SK-N-SH (cell line): ENCODE data around the gene THADA. TPM values are rescaled to one million over a fixed set of nuclear protein-coding genes. Genes with fewer than 3 reads are reported as not detected.

Experiments used
- CTCF ChIA-PET: fragments of 300-600, 350-600 bp; formaldehyde crosslinking; extraction: SDS; loops from one replicate; lab custom pipeline; 2021; lab: Yijun Ruan, JAX
- POLR2A ChIA-PET: fragments of 350-600 bp; sonication (Branson Sonifier 250); formaldehyde crosslinking; extraction: SDS; loops from one replicate; lab custom pipeline; 2020; ENCODE audit warnings: antibody characterized with exemption, inconsistent platforms; lab: Yijun Ruan, JAX
- DNase-seq: peaks from one replicate; pipeline ENCODE4 v3.0.0; 2012
- H2AFZ ChIP-seq: fragments of 200-600 bp; sonication (generic); 2 replicates; pipeline ENCODE4 v1.8.1; 2016; ENCODE audit warnings: antibody characterized with exemption, mild to moderate bottlenecking, low read depth
- H3F3A ChIP-seq: fragments of 200-600 bp; sonication (generic); replicated peaks from 2 replicates; pipeline ENCODE3; 2016; ENCODE audit warnings: antibody characterized with exemption, mild to moderate bottlenecking; ENCODE audit not compliant: insufficient read depth
- H3K27ac ChIP-seq, 2 experiments: fragments of 200-500 bp in 1 of 2; fragments of 200-600 bp in 1 of 2; sonication (Bioruptor generic) in 1 of 2; sonication (generic), shearing (Covaris generic) in 1 of 2; 2 replicates each; pipeline versions ENCODE4 v1.5.1 to v1.6.1; 2014 to 2016; ENCODE audit warnings: low read depth in 2 of 2, inconsistent platforms in 1 of 2, low read length in 1 of 2, mild to moderate bottlenecking in 1 of 2, mixed read lengths in 1 of 2
- H3K27me3 ChIP-seq: fragments of 200-600 bp; sonication (generic), shearing (Covaris generic); 2 replicates; pipeline ENCODE4 v1.6.1; 2016; ENCODE audit warnings: mixed run types; ENCODE audit not compliant: insufficient read depth
- H3K36me3 ChIP-seq, 2 experiments: fragments of 200-500 bp in 1 of 2; fragments of 200-600 bp in 1 of 2; sonication (Bioruptor generic) in 1 of 2; sonication (generic) in 1 of 2; replicated peaks in 1 of 2; 2 replicates each; pipeline versions ENCODE3 to v1.5.1; 2014 to 2016; ENCODE audit warnings: low read length in 1 of 2, mild to moderate bottlenecking in 1 of 2; ENCODE audit not compliant: insufficient read depth in 2 of 2, control insufficient read depth in 1 of 2
- H3K4me1 ChIP-seq, 2 experiments: fragments of 200-500 bp in 1 of 2; fragments of 200-600 bp in 1 of 2; sonication (Bioruptor generic) in 1 of 2; sonication (generic), shearing (Covaris generic) in 1 of 2; 2 replicates each; pipeline versions ENCODE4 v1.5.1 to v1.6.1; 2014 to 2016; ENCODE audit warnings: low read depth in 1 of 2, low read length in 1 of 2, mixed run types in 1 of 2; ENCODE audit not compliant: insufficient read depth in 2 of 2, control insufficient read depth in 1 of 2
- H3K4me2 ChIP-seq: fragments of 200-600 bp; sonication (generic), shearing (Covaris generic); 2 replicates; pipeline ENCODE4 v1.6.1; 2017; ENCODE audit warnings: mixed run types
- H3K4me3 ChIP-seq, 2 experiments: fragments of 200-500 bp in 1 of 2; fragments of 200-600 bp in 1 of 2; sonication (Bioruptor generic) in 1 of 2; sonication (generic), shearing (Covaris generic) in 1 of 2; 2 replicates each; pipeline versions ENCODE4 v1.5.1 to v1.8.1; 2014 to 2016; ENCODE audit warnings: low read depth in 2 of 2, inconsistent platforms in 1 of 2, low read length in 1 of 2, mild to moderate bottlenecking in 1 of 2, mixed read lengths in 1 of 2, moderate library complexity in 1 of 2
- H3K79me2 ChIP-seq: fragments of 200-600 bp; sonication (generic); 2 replicates; pipeline ENCODE4 v1.8.1; 2017; ENCODE audit warnings: mild to moderate bottlenecking; ENCODE audit not compliant: insufficient read depth
- H3K9ac ChIP-seq: fragments of 200-600 bp; sonication (generic); 2 replicates; pipeline ENCODE4 v1.6.1; 2017; ENCODE audit warnings: mixed run types
- H3K9me2 ChIP-seq: fragments of 200-600 bp; sonication (generic); 2 replicates; pipeline ENCODE4 v1.6.1; 2017; ENCODE audit warnings: mixed run types
- H3K9me3 ChIP-seq: fragments of 200-600 bp; sonication (generic); 2 replicates; pipeline ENCODE4 v1.6.1; 2017; ENCODE audit warnings: mixed run types, mild to moderate bottlenecking, moderate library complexity
- H4K20me1 ChIP-seq: fragments of 200-600 bp; sonication (generic); 2 replicates; pipeline ENCODE4 v1.6.1; 2017; ENCODE audit warnings: mild to moderate bottlenecking, mixed run types; ENCODE audit not compliant: insufficient read depth
- FOSL2 ChIP-seq: IDR thresholded peaks from 2 replicates; pipeline ENCODE4 v1.4.0; 2012; ENCODE audit warnings: low read depth, mild to moderate bottlenecking, moderate library complexity, borderline replicate concordance
- FOXJ3 ChIP-seq: sonication (generic); formaldehyde crosslinking; IDR thresholded peaks from 2 replicates; pipeline ENCODE4 v1.5.1; 2020; ENCODE audit warnings: mild to moderate bottlenecking, missing genetic modification reagents
- GABPA ChIP-seq: IDR thresholded peaks from 2 replicates; pipeline ENCODE4 v1.4.0; 2012; ENCODE audit warnings: low read depth, mild to moderate bottlenecking
- NRF1 ChIP-seq: IDR thresholded peaks from 2 replicates; pipeline ENCODE4 v1.6.1; 2012; ENCODE audit warnings: low read depth, mild to moderate bottlenecking, low read length
- SIN3A ChIP-seq: IDR thresholded peaks from 2 replicates; pipeline ENCODE4 v1.6.1; 2012; ENCODE audit warnings: low read depth, mild to moderate bottlenecking, low read length, moderate library complexity, borderline replicate concordance
- SMC3 ChIP-seq: IDR thresholded peaks from 2 replicates; pipeline ENCODE4 v1.6.1; 2012; ENCODE audit warnings: low read depth, low read length, improper control_type of control experiment
- YY1 ChIP-seq: IDR thresholded peaks from 2 replicates; pipeline ENCODE4 v1.4.0; 2012; ENCODE audit warnings: low read depth, mild to moderate bottlenecking
- WGBS: methylation state at CpG from one replicate; pipeline ENCODE4 v1.1.6; 2017; ENCODE audit warnings: low lambda C conversion rate; 5-methylcytosine and 5-hydroxymethylcytosine counted together
- polyA plus RNA-seq, 3 experiments: library from polyadenylated mRNA; depleted of rRNA; stranded (reverse); fragments of >200 nt; gene quantifications; 2 replicates each; pipeline ENCODE4 v1.2.3, GENCODE V29; 2012
- TF ChIP-seq, protein P1 (sequence below): IDR thresholded peaks from 2 replicates; pipeline ENCODE4 v1.4.0; 2012; ENCODE audit warnings: low read depth, borderline replicate concordance
- TF ChIP-seq, protein P2 (sequence below): IDR thresholded peaks from 2 replicates; pipeline ENCODE4; 2012
- TF ChIP-seq, protein P3 (sequence below): fragments of 150-350 bp; IDR thresholded peaks from 2 replicates; pipeline ENCODE4 v1.6.1; 2017; ENCODE audit warnings: antibody characterized with exemption, low read length, low read depth, borderline replicate concordance
- TF ChIP-seq, protein P4 (sequence below): IDR thresholded peaks from 2 replicates; pipeline ENCODE4 v1.6.1; 2012; ENCODE audit warnings: mild to moderate bottlenecking, low read depth, low read length, moderate library complexity

Gene THADA
- polyA plus RNA-seq, 1 of the 3 experiments (the other 2 are of a cell fraction) = 25.6 TPM

DNA sequence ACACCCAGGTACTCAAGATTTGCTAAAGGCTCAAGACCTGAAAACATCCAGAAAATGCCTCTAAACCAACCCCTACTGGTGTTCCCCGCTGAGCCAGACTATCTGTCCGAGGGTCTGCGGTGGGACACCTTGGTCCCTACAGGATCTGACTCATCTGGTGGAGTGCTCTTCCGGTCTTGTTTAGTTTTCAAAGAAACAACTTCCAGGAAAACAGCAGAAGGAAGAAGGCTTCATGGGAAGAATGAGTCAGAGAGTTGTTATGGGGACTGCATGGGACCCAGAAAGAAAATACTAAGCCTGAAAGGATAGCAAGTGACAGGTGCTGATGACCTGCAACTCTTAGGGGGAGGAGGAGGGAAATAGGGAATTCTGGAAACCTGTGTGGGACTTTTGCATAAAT, 410.7 kb downstream of the THADA start:
- DNase-seq = no peak
- Histone ChIP-seq H3K9me2 (no peaks in the 10 kb centered on the region), H3K4me2 (no peak overlapping the region), H4K20me1 (no peaks in the 10 kb centered on the region), H2AFZ (no peak overlapping the region), H3K9me3 (no peaks in the 10 kb centered on the region), H3K36me3 (no peaks in the 10 kb centered on the region), H3K79me2 (no peaks in the 10 kb centered on the region), H3K4me3 (no peak overlapping the region), H3K4me1 (no peaks in the 10 kb centered on the region), H3F3A (no peaks in the 10 kb centered on the region)
- ChIA-PET POLR2A (no interaction called here), CTCF (interaction anchor here (0.6 kb wide), 1 partner anchor 373 kb away, joined by 3 read pairs; no protein-coding TSS in a partner anchor)
- WGBS = 90% methylated on average over 4 of the region's 4 CpGs
- TF ChIP-seq, protein P1, sequence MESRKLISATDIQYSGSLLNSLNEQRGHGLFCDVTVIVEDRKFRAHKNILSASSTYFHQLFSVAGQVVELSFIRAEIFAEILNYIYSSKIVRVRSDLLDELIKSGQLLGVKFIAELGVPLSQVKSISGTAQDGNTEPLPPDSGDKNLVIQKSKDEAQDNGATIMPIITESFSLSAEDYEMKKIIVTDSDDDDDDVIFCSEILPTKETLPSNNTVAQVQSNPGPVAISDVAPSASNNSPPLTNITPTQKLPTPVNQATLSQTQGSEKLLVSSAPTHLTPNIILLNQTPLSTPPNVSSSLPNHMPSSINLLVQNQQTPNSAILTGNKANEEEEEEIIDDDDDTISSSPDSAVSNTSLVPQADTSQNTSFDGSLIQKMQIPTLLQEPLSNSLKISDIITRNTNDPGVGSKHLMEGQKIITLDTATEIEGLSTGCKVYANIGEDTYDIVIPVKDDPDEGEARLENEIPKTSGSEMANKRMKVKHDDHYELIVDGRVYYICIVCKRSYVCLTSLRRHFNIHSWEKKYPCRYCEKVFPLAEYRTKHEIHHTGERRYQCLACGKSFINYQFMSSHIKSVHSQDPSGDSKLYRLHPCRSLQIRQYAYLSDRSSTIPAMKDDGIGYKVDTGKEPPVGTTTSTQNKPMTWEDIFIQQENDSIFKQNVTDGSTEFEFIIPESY = no peak
- TF ChIP-seq, all 33 proteins: peak for 0
- Histone ChIP-seq H3K27me3 (no peaks in the 10 kb centered on the region), H3K27ac (no peak overlapping the region), H3K9ac (no peak overlapping the region)

DNA sequence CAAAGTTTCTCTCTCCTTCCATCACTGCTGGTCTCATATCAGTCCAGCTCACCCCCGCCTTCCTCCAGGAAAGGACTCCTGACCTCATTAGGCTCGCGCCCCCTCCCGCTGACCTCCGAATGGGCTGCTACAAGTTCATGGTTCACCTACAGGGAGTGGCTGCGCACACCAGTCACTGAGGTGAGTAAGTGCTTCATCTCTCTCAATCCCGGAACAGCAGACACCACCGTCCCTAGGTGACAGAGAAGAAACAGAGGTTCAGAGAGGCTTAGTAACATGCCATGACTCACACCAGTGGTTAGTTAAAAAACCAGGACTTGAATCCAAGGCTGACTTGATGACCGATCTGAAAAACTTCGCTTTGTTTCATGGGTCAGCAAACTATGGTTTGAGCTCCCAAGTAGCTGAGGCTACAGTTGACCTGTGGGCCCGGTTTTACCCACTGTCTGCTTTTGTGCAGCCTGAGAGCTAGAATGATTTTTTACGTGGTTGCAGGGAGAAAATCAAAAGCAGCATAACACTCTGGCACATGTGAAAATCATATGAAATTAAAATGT, 411.4 kb downstream of the THADA start:
- no peak for DNase-seq
- TF ChIP-seq, protein P2, sequence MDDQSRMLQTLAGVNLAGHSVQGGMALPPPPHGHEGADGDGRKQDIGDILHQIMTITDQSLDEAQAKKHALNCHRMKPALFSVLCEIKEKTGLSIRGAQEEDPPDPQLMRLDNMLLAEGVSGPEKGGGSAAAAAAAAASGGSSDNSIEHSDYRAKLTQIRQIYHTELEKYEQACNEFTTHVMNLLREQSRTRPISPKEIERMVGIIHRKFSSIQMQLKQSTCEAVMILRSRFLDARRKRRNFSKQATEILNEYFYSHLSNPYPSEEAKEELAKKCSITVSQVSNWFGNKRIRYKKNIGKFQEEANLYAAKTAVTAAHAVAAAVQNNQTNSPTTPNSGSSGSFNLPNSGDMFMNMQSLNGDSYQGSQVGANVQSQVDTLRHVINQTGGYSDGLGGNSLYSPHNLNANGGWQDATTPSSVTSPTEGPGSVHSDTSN = peak; percentile 44
- TF ChIP-seq FOSL2 (peak; percentile 48; the same call in 1 of the 2 replicates), YY1 (no peak)
- no peak overlapping the region for H3K27ac ChIP-seq
- no peaks in the 10 kb centered on the region for H3K4me1 ChIP-seq
- H3K9ac ChIP-seq = no peak overlapping the region
- ChIA-PET POLR2A (no interaction called here), CTCF (interaction anchor here (0.6 to 1.3 kb wide), 2 partner anchors 39 to 372 kb away, joined by 3 read pairs; no protein-coding TSS in a partner anchor)
- 69% methylated on average over 12 of the region's 12 CpGs for WGBS
- no peak overlapping the region for H2AFZ ChIP-seq
- H3K4me3 ChIP-seq = no peak overlapping the region
- H3K36me3 ChIP-seq = no peaks in the 10 kb centered on the region
- H3F3A ChIP-seq = peaks cover under 1% of the 10 kb centered on the region
- no peaks in the 10 kb centered on the region for H3K9me3 ChIP-seq
- no peaks in the 10 kb centered on the region for H3K27me3 ChIP-seq
- no peaks in the 10 kb centered on the region for H3K79me2 ChIP-seq
- H3K9me2 ChIP-seq = no peaks in the 10 kb centered on the region
- no peaks in the 10 kb centered on the region for H4K20me1 ChIP-seq
- no peak overlapping the region for H3K4me2 ChIP-seq

DNA sequence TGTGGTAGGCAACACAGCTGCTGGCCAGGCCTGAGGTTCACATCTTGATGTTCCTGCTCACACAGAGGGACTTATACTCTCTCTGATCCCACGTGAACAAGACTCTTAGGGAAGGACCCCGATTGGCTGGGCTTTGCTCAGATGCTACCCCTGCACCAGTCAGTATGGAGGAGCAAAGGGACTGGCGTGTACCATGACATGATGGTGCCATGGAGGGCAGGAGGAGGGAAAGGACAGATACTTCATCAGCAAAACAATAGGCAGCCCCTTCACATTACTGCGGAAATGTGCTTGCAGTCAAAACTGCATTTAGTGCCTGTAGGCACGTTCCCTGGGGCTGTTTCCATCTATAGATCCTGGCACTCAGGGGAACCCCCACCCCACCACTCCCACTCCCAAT, 412.1 kb downstream of the THADA start:
- Histone ChIP-seq H3F3A (peaks cover 5% of the 10 kb centered on the region), H3K9me3 (no peaks in the 10 kb centered on the region), H3K27ac (no peak overlapping the region), H3K9me2 (no peaks in the 10 kb centered on the region), H4K20me1 (no peaks in the 10 kb centered on the region), H3K4me2 (no peak overlapping the region), H2AFZ (no peak overlapping the region), H3K27me3 (no peaks in the 10 kb centered on the region), H3K9ac (no peak overlapping the region), H3K4me1 (peaks cover 0 to 6% of the 10 kb centered on the region in 2 experiments; a peak in 3 of 4 replicates), H3K36me3 (no peaks in the 10 kb centered on the region), H3K4me3 (no peak overlapping the region), H3K79me2 (no peaks in the 10 kb centered on the region)
- WGBS = 75% methylated on average over 5 of the region's 5 CpGs
- POLR2A ChIA-PET = no interaction called here
- CTCF ChIA-PET = interaction anchor here (1.3 kb wide), 1 partner anchor 39 kb away, joined by 3 read pairs; no protein-coding TSS in a partner anchor
- DNase-seq = no peak
- no peak for TF ChIP-seq GABPA
- no peak for TF ChIP-seq SMC3
- no peak for TF ChIP-seq NRF1
- no peak for TF ChIP-seq SIN3A
- no peak for TF ChIP-seq FOXJ3 (CRISPR knock-in tag)
- TF ChIP-seq, protein P3, sequence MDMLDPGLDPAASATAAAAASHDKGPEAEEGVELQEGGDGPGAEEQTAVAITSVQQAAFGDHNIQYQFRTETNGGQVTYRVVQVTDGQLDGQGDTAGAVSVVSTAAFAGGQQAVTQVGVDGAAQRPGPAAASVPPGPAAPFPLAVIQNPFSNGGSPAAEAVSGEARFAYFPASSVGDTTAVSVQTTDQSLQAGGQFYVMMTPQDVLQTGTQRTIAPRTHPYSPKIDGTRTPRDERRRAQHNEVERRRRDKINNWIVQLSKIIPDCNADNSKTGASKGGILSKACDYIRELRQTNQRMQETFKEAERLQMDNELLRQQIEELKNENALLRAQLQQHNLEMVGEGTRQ = no peak
- TF ChIP-seq, protein P2 = no peak
- TF ChIP-seq, protein P4, sequence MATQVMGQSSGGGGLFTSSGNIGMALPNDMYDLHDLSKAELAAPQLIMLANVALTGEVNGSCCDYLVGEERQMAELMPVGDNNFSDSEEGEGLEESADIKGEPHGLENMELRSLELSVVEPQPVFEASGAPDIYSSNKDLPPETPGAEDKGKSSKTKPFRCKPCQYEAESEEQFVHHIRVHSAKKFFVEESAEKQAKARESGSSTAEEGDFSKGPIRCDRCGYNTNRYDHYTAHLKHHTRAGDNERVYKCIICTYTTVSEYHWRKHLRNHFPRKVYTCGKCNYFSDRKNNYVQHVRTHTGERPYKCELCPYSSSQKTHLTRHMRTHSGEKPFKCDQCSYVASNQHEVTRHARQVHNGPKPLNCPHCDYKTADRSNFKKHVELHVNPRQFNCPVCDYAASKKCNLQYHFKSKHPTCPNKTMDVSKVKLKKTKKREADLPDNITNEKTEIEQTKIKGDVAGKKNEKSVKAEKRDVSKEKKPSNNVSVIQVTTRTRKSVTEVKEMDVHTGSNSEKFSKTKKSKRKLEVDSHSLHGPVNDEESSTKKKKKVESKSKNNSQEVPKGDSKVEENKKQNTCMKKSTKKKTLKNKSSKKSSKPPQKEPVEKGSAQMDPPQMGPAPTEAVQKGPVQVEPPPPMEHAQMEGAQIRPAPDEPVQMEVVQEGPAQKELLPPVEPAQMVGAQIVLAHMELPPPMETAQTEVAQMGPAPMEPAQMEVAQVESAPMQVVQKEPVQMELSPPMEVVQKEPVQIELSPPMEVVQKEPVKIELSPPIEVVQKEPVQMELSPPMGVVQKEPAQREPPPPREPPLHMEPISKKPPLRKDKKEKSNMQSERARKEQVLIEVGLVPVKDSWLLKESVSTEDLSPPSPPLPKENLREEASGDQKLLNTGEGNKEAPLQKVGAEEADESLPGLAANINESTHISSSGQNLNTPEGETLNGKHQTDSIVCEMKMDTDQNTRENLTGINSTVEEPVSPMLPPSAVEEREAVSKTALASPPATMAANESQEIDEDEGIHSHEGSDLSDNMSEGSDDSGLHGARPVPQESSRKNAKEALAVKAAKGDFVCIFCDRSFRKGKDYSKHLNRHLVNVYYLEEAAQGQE = no peak
